ENCODE measurements around the gene MAN1B1. TPM values are rescaled to one million over a fixed set of nuclear protein-coding genes. Genes with fewer than 3 reads are reported as not detected.

Gene MAN1B1
- total and polyA plus RNA-seq, 4 donors = 19.9 to 31.8 (median 26.5) TPM

- 14% methylated on average over 25 of the region's 25 CpGs for WGBS
Measured at GRCh38 chr9:137138058-137138721, 51.4 kb downstream of the MAN1B1 start.

GRCh38 chr9:137138722-137139467, 52.1 kb downstream of the MAN1B1 start, which contains the start of gene GRIN1:
GRIN1 (plus strand) TSS chr9:137139154; CDS start chr9:137139487, 333 bp downstream.
- Histone ChIP-seq H3K27me3 (ENCODE audit: control insufficient read depth in 4 of 4, insufficient read depth in 4 of 4, low read length in 3 of 4) (peaks cover 6 to 17% (median 11%) of the 10 kb centered on the region in 4 donors), H3K27ac (ENCODE audit: low read depth in 1 of 2, low read length in 2 of 2) (no peak within 1 kb of the TSS), H3K36me3 (ENCODE audit: control insufficient read depth in 4 of 4, insufficient read depth in 3 of 4, low read depth in 1 of 4, low read length in 3 of 4) (no peaks in the 10 kb centered on the region), H3K9ac (ENCODE audit: low read depth in 1 of 2, low read length in 2 of 2) (no peak within 1 kb of the TSS), H3K4me1 (ENCODE audit: control insufficient read depth in 4 of 4, insufficient read depth in 4 of 4, low read length in 3 of 4) (no peaks in the 10 kb centered on the region), H3K4me3 (ENCODE audit: low read depth in 1 of 3, low read length in 3 of 3) (no peak within 1 kb of the TSS), H3K9me3 (ENCODE audit: control insufficient read depth in 4 of 4, low read length in 3 of 4) (no peaks in the 10 kb centered on the region)
- TF ChIP-seq RXRA (IDR thresholded peaks at IDR 0.05) (no peak), ZBTB33 (IDR thresholded peaks at IDR 0.05) (no peak), REST (IDR thresholded peaks at IDR 0.05) (peak; percentile 95), GABPA (IDR thresholded peaks at IDR 0.05 in 1 of 2, conservative IDR thresholded peaks at IDR 0.05 in 1 of 2) (no peak), SP1 (IDR thresholded peaks at IDR 0.05) (no peak), YY1 (IDR thresholded peaks at IDR 0.05) (no peak), RAD21 (IDR thresholded peaks at IDR 0.05) (no peak), ATF3 (IDR thresholded peaks at IDR 0.05) (no peak)
- WGBS = 11% methylated on average over 104 of the region's 104 CpGs
- no peak for DNase-seq (ENCODE audit: low spot score)

More at GRCh38 chr9:137138058-137138721, 51.4 kb downstream of the MAN1B1 start:
- no peak overlapping the region for H3K27ac ChIP-seq (ENCODE audit: low read depth in 1 of 2, low read length in 2 of 2)
- no peaks in the 10 kb centered on the region for H3K36me3 ChIP-seq (ENCODE audit: control insufficient read depth in 4 of 4, insufficient read depth in 3 of 4, low read depth in 1 of 4, low read length in 3 of 4)
- no peak for TF ChIP-seq SP1 (IDR thresholded peaks at IDR 0.05)
- H3K9me3 ChIP-seq (ENCODE audit: control insufficient read depth in 4 of 4, low read length in 3 of 4) = no peaks in the 10 kb centered on the region
- no peaks in the 10 kb centered on the region for H3K4me1 ChIP-seq (ENCODE audit: control insufficient read depth in 4 of 4, insufficient read depth in 4 of 4, low read length in 3 of 4)
- H3K27me3 ChIP-seq (ENCODE audit: control insufficient read depth in 4 of 4, insufficient read depth in 4 of 4, low read length in 3 of 4) = peaks cover 6 to 17% (median 11%) of the 10 kb centered on the region in 4 donors
- no peak overlapping the region for H3K4me3 ChIP-seq (ENCODE audit: low read depth in 1 of 3, low read length in 3 of 3)
- no peak for DNase-seq (ENCODE audit: low spot score)
- H3K9ac ChIP-seq (ENCODE audit: low read depth in 1 of 2, low read length in 2 of 2) = no peak overlapping the region
